ENCODE data around the gene STX18.

Gene STX18

GRCh38 chr4:4413806-4414205 lies 128.0 kb downstream of the STX18 start:
- DNase-seq = no peak
- no peak overlapping the region for H2AFZ ChIP-seq (ENCODE audit: low read length)
- no peaks in the 10 kb centered on the region for H3K4me1 ChIP-seq (ENCODE audit: low read length)
- no peaks in the 10 kb centered on the region for H3K27me3 ChIP-seq (replicated peaks; ENCODE audit: insufficient read depth, low read length)
- no peaks in the 10 kb centered on the region for H4K20me1 ChIP-seq (ENCODE audit: insufficient read depth, low read length)
- H3K9me3 ChIP-seq (replicated peaks; ENCODE audit: insufficient read depth, low read length) = no peaks in the 10 kb centered on the region
- no peaks in the 10 kb centered on the region for H3K79me2 ChIP-seq (ENCODE audit: low read length)
- TF ChIP-seq EZH2phosphoT487 (IDR thresholded peaks at IDR 0.05; ENCODE audit: low read length) (no peak), EZH2 (optimal IDR thresholded peaks at IDR 0.05; ENCODE audit: low read depth, low read length) (no peak), CTCF (IDR thresholded peaks at IDR 0.05; ENCODE audit: low read length) (no peak)
- H3F3A ChIP-seq (ENCODE audit: insufficient read depth, low read length) = no peaks in the 10 kb centered on the region
- peaks cover 3% of the 10 kb centered on the region; the same call in 1 of the 2 replicates for H3K36me3 ChIP-seq (replicated peaks; ENCODE audit: insufficient read depth, low read length)
- no peak overlapping the region for H3K9ac ChIP-seq (ENCODE audit: low read length)
- no peak overlapping the region for H3K4me2 ChIP-seq (ENCODE audit: low read depth, low read length)
- H3K9me2 ChIP-seq (replicated peaks; ENCODE audit: insufficient read depth, low read length) = no peaks in the 10 kb centered on the region
- no peak overlapping the region for H3K4me3 ChIP-seq (ENCODE audit: low read length)
- H3K27ac ChIP-seq (ENCODE audit: low read length) = no peak overlapping the region

GRCh38 chr4:4413373-4413725 lies 128.5 kb downstream of the STX18 start:
- Histone ChIP-seq H3K9ac (ENCODE audit: low read length) (no peak overlapping the region), H4K20me1 (ENCODE audit: insufficient read depth, low read length) (no peaks in the 10 kb centered on the region), H3K4me3 (ENCODE audit: low read length) (no peak overlapping the region), H3K27me3 (replicated peaks; ENCODE audit: insufficient read depth, low read length) (no peaks in the 10 kb centered on the region), H3K36me3 (replicated peaks; ENCODE audit: insufficient read depth, low read length) (no peaks in the 10 kb centered on the region), H2AFZ (ENCODE audit: low read length) (no peak overlapping the region), H3F3A (ENCODE audit: insufficient read depth, low read length) (no peaks in the 10 kb centered on the region), H3K79me2 (ENCODE audit: low read length) (no peaks in the 10 kb centered on the region), H3K9me2 (replicated peaks; ENCODE audit: insufficient read depth, low read length) (no peaks in the 10 kb centered on the region), H3K27ac (ENCODE audit: low read length) (no peak overlapping the region), H3K9me3 (replicated peaks; ENCODE audit: insufficient read depth, low read length) (no peaks in the 10 kb centered on the region), H3K4me2 (ENCODE audit: low read depth, low read length) (no peak overlapping the region), H3K4me1 (ENCODE audit: low read length) (no peaks in the 10 kb centered on the region)
- no peak for DNase-seq
- TF ChIP-seq EZH2phosphoT487 (IDR thresholded peaks at IDR 0.05; ENCODE audit: low read length) (no peak), CTCF (IDR thresholded peaks at IDR 0.05; ENCODE audit: low read length) (no peak)

- DNase-seq = no peak
- no peak overlapping the region for H3K4me2 ChIP-seq (ENCODE audit: low read depth, low read length)
These were observed 129.0 kb downstream of the STX18 start for GRCh38 chr4:4412641-4413372.

More at GRCh38 chr4:4412641-4413372, 129.0 kb downstream of the STX18 start:
- no peaks in the 10 kb centered on the region for H4K20me1 ChIP-seq (ENCODE audit: insufficient read depth, low read length)
- TF ChIP-seq CTCF (IDR thresholded peaks at IDR 0.05; ENCODE audit: low read length) = no peak
- no peak for TF ChIP-seq EZH2phosphoT487 (IDR thresholded peaks at IDR 0.05; ENCODE audit: low read length)
- no peak for TF ChIP-seq EZH2 (optimal IDR thresholded peaks at IDR 0.05; ENCODE audit: low read depth, low read length)
- no peak overlapping the region for H3K4me3 ChIP-seq (ENCODE audit: low read length)
- no peaks in the 10 kb centered on the region for H3K9me2 ChIP-seq (replicated peaks; ENCODE audit: insufficient read depth, low read length)
- no peak overlapping the region for H3K27ac ChIP-seq (ENCODE audit: low read length)
- no peak overlapping the region for H2AFZ ChIP-seq (ENCODE audit: low read length)
- H3K9me3 ChIP-seq (replicated peaks; ENCODE audit: insufficient read depth, low read length) = no peaks in the 10 kb centered on the region
- no peaks in the 10 kb centered on the region for H3K4me1 ChIP-seq (ENCODE audit: low read length)
- H3K27me3 ChIP-seq (replicated peaks; ENCODE audit: insufficient read depth, low read length) = no peaks in the 10 kb centered on the region
- H3F3A ChIP-seq (ENCODE audit: insufficient read depth, low read length) = no peaks in the 10 kb centered on the region
- H3K9ac ChIP-seq (ENCODE audit: low read length) = no peak overlapping the region
- H3K79me2 ChIP-seq (ENCODE audit: low read length) = no peaks in the 10 kb centered on the region
- no peaks in the 10 kb centered on the region for H3K36me3 ChIP-seq (replicated peaks; ENCODE audit: insufficient read depth, low read length)
